ENCODE results near the gene SEL1L3.

SEL1L3 gene

GRCh38 chr4:25728886-25729285 is 133.9 kb downstream of the SEL1L3 start:
- POLR2A ChIA-PET: no interaction called here
- DNase-seq (ENCODE audit: extremely low spot score): no peak
- TF ChIP-seq, protein P1, sequence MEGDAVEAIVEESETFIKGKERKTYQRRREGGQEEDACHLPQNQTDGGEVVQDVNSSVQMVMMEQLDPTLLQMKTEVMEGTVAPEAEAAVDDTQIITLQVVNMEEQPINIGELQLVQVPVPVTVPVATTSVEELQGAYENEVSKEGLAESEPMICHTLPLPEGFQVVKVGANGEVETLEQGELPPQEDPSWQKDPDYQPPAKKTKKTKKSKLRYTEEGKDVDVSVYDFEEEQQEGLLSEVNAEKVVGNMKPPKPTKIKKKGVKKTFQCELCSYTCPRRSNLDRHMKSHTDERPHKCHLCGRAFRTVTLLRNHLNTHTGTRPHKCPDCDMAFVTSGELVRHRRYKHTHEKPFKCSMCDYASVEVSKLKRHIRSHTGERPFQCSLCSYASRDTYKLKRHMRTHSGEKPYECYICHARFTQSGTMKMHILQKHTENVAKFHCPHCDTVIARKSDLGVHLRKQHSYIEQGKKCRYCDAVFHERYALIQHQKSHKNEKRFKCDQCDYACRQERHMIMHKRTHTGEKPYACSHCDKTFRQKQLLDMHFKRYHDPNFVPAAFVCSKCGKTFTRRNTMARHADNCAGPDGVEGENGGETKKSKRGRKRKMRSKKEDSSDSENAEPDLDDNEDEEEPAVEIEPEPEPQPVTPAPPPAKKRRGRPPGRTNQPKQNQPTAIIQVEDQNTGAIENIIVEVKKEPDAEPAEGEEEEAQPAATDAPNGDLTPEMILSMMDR (IDR thresholded peaks at IDR 0.05; ENCODE audit: control extremely low read depth, extremely low read depth, low read depth, missing control alignments): no peak
- CTCF ChIA-PET: no interaction called here

- TF ChIP-seq, protein P1 (IDR thresholded peaks at IDR 0.05; ENCODE audit: control extremely low read depth, extremely low read depth, low read depth, missing control alignments): no peak
- CTCF ChIA-PET: interaction anchor here (0.7 to 1.5 kb wide), 2 partner anchors 9 to 24 kb away, joined by 3 to 7 read pairs; no protein-coding TSS in a partner anchor
- no peak for DNase-seq (ENCODE audit: extremely low spot score)
- POLR2A ChIA-PET: no interaction called here
Observed at GRCh38 chr4:25727711-25728493, 134.9 kb downstream of the SEL1L3 start.

- TF ChIP-seq, protein P1 (IDR thresholded peaks at IDR 0.05; ENCODE audit: control extremely low read depth, extremely low read depth, low read depth, missing control alignments): no peak
- DNase-seq (ENCODE audit: extremely low spot score): no peak
- CTCF ChIA-PET: no interaction called here
- POLR2A ChIA-PET: no interaction called here
Observed at GRCh38 chr4:25725870-25726269, 136.9 kb downstream of the SEL1L3 start.

DNA sequence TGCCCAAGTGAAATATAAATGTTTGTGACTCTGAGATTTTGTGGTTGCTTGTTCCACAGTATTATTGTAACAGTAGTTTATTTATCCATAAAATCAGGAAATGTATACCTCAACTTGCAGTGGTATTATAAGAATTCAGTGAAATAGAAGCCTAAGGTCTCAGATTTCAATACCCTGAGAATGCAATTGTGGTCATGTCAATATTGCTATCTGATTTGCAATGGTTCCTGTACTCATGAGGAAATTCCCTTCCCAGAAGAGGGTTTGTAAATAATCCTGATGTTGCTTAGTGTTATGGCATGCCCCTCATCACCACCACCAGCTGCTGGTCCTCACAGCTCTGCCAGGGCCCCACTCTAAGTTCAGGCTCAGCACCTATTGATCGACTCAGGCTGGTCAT is 139.4 kb downstream of the SEL1L3 start:
- ChIA-PET POLR2A (no interaction called here), CTCF (interaction anchor here (1.2 kb wide), 1 partner anchor 283 kb away, joined by 3 read pairs; no protein-coding TSS in a partner anchor)
- TF ChIP-seq, protein P1 (IDR thresholded peaks at IDR 0.05; ENCODE audit: control extremely low read depth, extremely low read depth, low read depth, missing control alignments): no peak
- no peak for DNase-seq (ENCODE audit: extremely low spot score)

DNA sequence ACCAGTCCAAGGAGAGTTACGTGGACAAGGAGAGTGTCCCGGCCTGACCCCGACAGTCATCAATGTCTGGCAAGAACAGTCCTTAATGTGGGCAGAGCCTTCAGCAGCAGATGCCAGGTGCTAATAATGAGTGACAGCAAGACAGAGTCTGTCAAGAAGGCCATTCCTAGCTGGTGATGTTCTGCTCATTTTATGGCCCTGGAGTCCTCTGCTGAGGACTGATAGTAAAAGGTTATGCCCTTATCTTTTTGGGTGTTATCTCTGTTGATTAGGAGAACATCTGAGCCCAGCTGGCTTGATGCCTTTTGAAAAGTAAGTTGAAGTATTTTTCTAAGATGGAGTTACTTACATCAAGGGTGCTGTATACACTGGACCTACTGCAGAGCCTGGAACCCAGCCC is 139.8 kb downstream of the SEL1L3 start:
- TF ChIP-seq, protein P1 (IDR thresholded peaks at IDR 0.05; ENCODE audit: control extremely low read depth, extremely low read depth, low read depth, missing control alignments): no peak
- CTCF ChIA-PET: interaction anchor here (1.0 to 1.2 kb wide), 3 partner anchors 8 to 283 kb away, joined by 3 to 4 read pairs (median 4); no protein-coding TSS in a partner anchor
- POLR2A ChIA-PET: no interaction called here
- no peak for DNase-seq (ENCODE audit: extremely low spot score)

DNA sequence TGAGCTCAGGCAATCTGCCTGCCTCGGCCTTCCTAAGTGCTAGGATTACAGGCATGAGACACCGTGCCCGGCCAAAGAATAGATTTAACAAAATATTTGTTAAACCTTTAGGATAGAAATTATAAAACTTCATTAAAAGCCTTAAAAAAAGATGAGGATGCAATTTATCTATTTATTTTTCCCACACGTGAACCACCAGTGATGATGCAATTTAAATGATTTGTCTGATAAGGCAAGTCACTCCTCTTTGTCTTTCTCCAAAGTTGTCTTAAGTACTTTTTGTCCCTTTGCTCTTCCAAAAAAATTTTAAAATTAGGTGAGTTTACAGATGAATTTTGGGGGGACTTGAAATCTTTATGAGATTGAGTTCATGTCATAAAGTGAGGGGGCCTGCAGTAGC is 149.0 kb downstream of the SEL1L3 start:
- CTCF ChIA-PET: interaction anchor here (1.4 kb wide), 1 partner anchor 12 kb away, joined by 5 read pairs; no protein-coding TSS in a partner anchor

More for the DNA sequence above, 149.0 kb downstream of the SEL1L3 start:
- TF ChIP-seq, protein P1 (IDR thresholded peaks at IDR 0.05; ENCODE audit: control extremely low read depth, extremely low read depth, low read depth, missing control alignments): no peak
- DNase-seq (ENCODE audit: extremely low spot score): no peak
- POLR2A ChIA-PET: no interaction called here
